HL-60/S4 treated with retinoic acid at 250 ng/mL for 4 days and 3 days (cell line): Measurements from ENCODE around the gene H2AZ2.
"Not testable (repeated sequence)": the region's sequence is repeated elsewhere in the genome, so short reads cannot be mapped to it uniquely, and the experiment has no call there.

ENCODE experiments used
- in situ Hi-C: fragments of 300-500 bp; cut with MboI; formaldehyde crosslinking; loops from 2 replicates; pipeline ENCODE4 v1.7.0; 2022; ENCODE audit warnings: low sequenced_read_pairs

Gene H2AZ2

GRCh38 chr7:44787762-44788161, 60.1 kb downstream of the H2AZ2 start:
- in situ Hi-C loops: no loop called here

GRCh38 chr7:44787041-44787440, 60.8 kb downstream of the H2AZ2 start:
- in situ Hi-C loops: no loop called here

- in situ Hi-C loops: not testable (repeated sequence)
Measured at GRCh38 chr7:44785218-44785617, 62.7 kb downstream of the H2AZ2 start.

GRCh38 chr7:44784364-44784763, 63.5 kb downstream of the H2AZ2 start:
- in situ Hi-C loops: no loop called here

GRCh38 chr7:44783407-44783806, 64.5 kb downstream of the H2AZ2 start:
- in situ Hi-C loops: no loop called here

- in situ Hi-C loops: no loop called here
Measured at GRCh38 chr7:44782460-44782859, 65.4 kb downstream of the H2AZ2 start.
